ENCODE measurements around the gene FRMD4A.
A peak's percentile ranks its signal among the peaks of the same experiment; 100 is the strongest.

The FRMD4A gene

DNA sequence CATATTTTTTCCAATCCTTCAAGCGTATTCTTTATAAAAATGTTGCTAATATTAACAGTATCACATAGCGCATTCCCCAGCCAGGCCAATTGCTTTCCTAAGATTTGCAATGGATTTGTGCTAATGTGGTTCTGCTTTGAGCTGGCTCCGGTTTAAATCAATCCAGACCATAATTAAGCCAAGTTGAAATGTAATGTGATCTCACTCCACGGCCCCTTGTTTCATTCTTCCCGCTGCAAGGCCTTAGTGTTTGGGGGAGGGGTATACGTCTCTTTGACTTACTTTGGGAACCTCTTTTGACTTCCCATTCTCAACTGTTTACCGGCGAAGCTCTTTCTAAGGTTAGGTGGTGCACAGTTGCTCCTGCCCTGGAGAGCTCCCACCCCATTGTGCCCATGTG is 657.6 kb downstream of the FRMD4A start:
- no peak for DNase-seq
- in situ Hi-C loops (cut with HindIII; ENCODE audit: low pct_ligation_motif_present, low pct_unique_long_range_greater_than_20kb, low sequenced_read_pairs) = no loop called here

DNA sequence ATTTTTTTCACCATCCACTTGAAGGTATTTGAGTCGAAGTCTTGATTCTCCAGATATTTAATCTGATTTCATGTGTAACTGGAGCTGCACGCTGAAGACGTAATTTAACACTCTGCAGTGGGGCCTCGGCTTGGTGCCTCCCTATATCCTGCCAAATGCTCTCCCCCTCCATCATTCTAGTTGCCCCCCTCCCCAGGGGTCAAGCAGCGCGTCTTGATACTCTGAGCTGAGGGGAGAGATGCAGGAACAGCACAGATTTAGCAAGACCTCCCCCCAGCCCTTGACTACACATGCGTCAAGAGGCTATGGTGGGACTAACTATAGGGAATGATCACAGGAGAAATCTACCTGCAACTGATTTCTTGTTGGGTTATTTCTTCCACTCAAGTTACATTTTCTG is 658.2 kb downstream of the FRMD4A start:
- in situ Hi-C loops (cut with HindIII; ENCODE audit: low pct_ligation_motif_present, low pct_unique_long_range_greater_than_20kb, low sequenced_read_pairs) = no loop called here
- no peak for DNase-seq

DNA sequence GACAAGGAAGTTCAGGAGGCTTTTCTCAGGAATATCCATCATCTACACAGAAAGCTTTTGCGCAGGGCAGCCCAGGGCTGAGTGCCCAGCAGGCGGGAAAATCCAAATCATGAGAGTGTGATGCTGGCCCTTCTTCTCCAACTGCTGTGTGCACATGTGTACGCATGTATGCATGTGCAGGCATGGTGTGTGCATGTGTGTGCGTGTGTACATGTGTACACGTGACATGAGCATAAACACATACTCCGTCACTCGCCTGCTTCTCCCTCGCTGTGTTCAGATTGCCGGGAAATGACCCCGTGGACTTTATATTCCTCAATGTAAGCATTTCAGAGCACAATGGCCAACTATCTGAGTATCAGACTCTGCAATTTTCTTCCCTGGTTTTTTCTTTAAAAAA is 658.8 kb downstream of the FRMD4A start:
- no peak for DNase-seq
- in situ Hi-C loops (cut with HindIII; ENCODE audit: low pct_ligation_motif_present, low pct_unique_long_range_greater_than_20kb, low sequenced_read_pairs) = no loop called here

DNA sequence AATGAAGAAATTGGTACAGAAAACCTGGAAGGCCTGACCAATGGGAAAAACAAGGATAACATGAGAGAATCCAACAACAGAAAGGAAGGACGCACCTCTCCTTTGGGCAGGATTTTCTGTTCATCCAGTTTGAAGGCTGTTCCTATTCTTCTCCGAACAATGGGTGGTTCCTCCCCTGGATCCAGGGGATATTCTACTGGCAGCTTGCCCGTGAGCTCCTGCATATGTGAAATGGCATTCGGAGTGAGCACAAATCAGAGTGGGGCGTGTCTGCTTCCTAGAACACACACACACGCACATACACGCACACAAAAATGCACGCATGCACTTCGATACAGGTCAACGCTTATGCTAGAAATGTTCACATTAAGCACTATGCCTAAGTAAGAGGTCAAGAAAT is 660.4 kb downstream of the FRMD4A start:
- no peak for DNase-seq
- in situ Hi-C loops (cut with HindIII; ENCODE audit: low pct_ligation_motif_present, low pct_unique_long_range_greater_than_20kb, low sequenced_read_pairs) = no loop called here

DNA sequence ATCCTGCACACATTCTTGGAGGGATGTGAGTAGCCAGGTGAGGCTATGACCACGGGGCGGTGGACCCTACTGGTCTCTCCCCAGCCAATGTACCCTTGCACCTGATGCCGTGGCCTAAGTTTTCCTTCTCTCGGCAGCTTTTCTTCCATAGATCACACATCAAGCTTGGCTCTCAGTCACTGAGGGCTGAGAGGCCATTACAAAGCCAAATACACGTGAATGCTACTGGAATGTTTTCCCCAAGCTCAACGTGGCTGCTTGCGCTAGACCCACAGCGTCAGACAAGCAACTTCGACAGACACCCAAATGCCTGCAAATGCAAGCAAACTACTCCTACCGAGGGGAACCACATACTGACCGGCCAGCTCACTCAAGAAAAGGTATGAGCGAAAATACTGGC is 660.8 kb downstream of the FRMD4A start:
- no peak for DNase-seq
- in situ Hi-C loops (cut with HindIII; ENCODE audit: low pct_ligation_motif_present, low pct_unique_long_range_greater_than_20kb, low sequenced_read_pairs) = no loop called here

DNA sequence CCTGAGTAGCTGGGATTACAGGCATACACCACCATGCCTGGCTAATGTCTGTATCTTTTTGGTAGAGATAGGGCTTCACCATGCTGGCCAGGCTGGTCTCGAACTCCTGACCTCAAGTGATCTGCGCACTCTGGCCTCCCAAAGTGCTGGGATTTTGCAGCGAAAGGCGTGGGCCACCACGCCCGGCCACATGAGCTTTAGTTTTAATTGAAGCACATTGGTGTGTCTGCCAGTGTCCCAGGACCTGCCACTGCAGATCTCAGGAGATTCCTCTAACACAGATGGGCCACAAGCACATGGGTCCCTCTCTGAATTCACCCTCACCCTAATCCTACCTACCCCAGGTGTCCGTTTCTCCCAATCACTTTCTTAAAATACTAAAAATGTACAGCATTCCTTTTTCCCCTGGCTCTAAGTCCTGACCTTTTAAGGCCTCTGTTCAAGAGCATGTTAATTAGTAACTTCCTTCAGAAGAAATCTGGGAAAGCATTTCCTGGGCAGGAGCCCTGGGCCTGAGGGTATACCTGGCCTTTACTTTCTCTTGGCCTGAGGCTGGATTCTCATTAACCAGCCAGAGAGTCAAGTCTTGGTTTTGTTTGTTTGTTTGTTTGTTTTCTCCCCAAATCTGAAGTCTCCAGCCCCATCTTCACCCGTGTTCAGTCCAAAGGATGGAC is 661.4 kb downstream of the FRMD4A start:
- DNase-seq = peak; percentile 10
- in situ Hi-C loops (cut with HindIII; ENCODE audit: low pct_ligation_motif_present, low pct_unique_long_range_greater_than_20kb, low sequenced_read_pairs) = no loop called here

DNA sequence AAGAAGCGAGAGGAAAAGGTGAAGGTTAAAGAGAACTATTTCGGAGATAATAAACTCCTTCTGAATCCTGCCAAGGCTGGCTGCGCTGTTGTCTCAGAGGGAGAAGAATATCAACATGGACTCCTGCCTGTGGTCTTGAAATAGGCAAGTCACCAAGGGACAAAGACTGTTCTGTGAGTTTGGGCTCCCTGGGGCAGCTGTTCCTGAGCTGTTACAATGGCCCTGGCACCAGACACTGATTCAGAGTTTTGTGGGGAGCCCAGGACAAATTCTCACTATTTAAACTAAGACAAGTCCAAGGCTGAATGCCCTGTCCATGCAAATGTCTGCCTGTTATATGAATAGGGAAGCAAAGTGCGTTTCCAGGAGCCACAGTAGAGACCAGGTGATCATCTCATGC is 662.6 kb downstream of the FRMD4A start:
- in situ Hi-C loops (cut with HindIII; ENCODE audit: low pct_ligation_motif_present, low pct_unique_long_range_greater_than_20kb, low sequenced_read_pairs) = no loop called here
- no peak for DNase-seq

DNA sequence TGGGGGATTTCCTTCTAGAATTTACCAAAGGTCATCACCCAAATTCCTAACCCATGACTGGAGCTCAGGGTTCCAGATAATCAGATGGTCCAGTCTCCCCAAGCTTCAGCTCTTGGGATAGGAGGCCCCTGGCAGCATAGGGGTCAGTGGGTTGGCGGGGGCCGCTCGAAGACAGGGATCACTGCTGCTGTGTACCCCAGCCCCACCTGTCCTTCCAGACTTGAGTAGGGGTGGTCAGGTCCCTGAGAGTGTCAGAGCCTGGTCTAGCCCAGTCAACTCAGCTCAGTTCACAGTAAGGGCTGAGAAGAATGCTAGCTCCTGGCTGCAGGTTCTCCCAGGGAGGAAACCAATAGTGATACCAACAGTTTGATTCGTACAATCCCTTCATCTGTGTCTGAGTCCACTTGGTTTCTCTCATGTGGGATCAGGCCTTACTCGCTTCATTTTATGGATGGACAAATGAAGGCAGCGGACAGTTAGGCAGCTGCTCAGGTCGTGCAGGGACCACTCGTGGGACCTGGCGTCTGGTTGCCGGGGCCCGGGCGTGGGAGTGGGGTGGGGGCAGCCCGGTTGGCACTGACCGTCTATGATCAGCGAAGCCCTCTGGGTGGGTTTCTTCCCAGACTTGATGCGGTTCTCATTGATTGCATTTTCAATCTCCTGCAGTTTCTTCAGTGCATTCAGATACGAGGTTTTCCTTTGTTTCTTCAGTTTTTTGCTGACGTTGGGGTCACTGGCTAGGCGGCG is 665.0 kb downstream of the FRMD4A start:
- DNase-seq = no peak

DNA sequence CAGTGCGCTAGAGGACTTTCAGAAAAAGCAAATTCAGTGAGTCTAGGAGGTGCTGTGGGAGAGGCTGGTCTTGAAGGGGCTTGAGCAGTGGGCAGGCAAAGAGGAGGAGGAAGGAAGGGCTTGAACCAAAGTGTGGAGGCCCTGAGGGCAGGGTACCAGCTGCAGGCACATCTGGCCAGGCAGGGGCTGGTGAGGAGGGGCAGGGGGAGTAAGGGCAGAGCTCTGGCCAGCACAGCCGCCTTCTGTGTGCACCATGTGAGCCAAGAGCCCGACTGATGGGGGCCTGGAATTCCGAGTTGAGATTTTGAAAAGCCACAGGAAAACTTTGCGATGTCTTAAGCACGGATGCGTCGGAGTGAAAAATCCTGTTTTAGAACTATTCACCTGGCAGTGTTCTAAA is 669.5 kb downstream of the FRMD4A start:
- in situ Hi-C loops (cut with HindIII; ENCODE audit: low pct_ligation_motif_present, low pct_unique_long_range_greater_than_20kb, low sequenced_read_pairs) = no loop called here
- DNase-seq = no peak

More for the DNA sequence above, 665.0 kb downstream of the FRMD4A start:
- in situ Hi-C loops (cut with HindIII; ENCODE audit: low pct_ligation_motif_present, low pct_unique_long_range_greater_than_20kb, low sequenced_read_pairs) = no loop called here

DNA sequence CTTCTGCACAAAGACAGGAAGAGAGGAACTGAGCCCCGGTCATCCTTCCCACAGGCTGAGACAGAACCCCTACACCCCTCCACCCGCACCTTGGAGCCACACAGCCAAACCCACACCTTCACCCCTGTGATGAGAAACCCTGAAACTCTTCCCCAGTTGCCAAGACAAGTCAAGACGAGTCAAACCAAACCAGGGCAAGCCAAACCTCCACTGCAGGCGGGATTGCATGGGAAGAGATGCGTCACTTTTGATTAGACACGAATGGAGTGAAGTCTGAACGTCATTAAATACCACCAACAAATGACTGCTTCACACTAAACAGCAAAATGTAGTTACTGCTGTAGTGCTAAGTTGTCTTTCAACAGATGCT is 670.2 kb downstream of the FRMD4A start:
- in situ Hi-C loops (cut with HindIII; ENCODE audit: low pct_ligation_motif_present, low pct_unique_long_range_greater_than_20kb, low sequenced_read_pairs) = no loop called here
- DNase-seq = no peak

DNA sequence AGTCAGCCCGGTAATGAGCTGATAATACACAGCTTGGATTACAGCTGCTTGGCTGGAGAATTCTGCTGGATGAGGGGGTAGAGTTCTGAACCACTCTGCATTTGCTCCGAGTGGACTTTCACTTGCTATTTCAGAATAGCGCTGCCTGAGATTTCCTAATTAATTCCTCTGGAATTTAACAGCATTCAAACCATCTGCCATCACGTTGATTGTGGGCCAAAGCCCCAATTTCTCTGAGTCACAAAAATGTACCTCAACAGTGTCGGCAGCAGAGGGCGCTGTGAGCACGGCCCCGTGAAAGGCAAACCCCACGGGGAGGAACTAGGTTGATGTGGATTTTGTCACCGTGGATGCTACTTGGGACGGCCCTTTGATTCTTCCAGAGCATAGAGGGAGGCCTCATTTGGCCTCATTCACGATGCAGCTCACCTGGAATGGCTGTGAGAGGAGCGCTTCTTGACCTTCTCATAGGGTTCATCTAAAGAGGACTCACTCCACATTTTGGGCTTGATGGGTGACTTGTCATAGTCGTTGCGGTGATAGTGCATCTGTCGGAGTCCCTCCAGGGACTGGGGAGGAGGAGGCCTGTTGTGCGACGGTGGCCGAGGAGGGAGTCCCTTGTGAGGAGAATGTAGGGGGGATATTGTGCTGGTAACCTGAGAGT is 670.7 kb downstream of the FRMD4A start:
- in situ Hi-C loops (cut with HindIII; ENCODE audit: low pct_ligation_motif_present, low pct_unique_long_range_greater_than_20kb, low sequenced_read_pairs) = no loop called here
- DNase-seq = peak; percentile 34

DNA sequence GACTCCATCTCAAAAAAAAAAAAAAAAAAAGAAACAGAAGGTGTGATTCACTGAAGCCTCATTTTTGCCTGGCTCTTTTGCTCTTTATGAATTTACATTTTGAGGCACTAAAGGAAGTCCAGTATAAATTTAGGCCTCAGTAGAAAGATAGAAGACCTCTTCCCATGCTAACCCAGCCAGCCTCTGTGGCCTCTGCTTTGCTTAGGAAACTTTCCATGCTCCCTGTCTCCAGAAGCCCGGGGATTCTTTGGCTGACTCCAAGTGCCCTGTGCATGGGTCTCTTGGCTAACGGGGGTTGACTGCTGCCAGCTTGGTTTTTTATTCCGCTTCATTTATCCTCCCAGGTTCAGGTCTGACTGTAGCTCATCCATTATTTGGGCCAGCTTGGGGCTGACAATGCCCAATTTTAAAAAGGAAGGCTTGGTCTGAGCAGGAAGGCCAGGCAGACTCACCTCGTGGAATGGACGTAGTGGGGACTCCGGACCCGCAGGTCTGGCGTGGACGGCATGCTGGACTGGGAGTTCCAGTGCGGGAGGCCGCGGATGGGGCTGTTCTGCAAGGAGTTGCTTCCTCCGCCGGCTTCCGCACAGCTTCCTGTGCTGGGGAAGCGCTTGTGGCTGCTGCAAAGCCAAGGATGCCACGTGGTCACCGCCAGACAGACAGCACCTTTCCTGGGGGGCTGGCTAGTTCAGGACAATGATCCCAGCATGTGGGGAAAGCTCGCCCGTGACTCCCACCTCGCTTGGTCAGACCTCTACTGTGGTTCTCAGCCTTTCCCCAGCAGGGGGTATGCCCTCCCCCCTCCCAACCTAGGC is 671.6 kb downstream of the FRMD4A start:
- no peak for DNase-seq
- in situ Hi-C loops (cut with HindIII; ENCODE audit: low pct_ligation_motif_present, low pct_unique_long_range_greater_than_20kb, low sequenced_read_pairs) = no loop called here

DNA sequence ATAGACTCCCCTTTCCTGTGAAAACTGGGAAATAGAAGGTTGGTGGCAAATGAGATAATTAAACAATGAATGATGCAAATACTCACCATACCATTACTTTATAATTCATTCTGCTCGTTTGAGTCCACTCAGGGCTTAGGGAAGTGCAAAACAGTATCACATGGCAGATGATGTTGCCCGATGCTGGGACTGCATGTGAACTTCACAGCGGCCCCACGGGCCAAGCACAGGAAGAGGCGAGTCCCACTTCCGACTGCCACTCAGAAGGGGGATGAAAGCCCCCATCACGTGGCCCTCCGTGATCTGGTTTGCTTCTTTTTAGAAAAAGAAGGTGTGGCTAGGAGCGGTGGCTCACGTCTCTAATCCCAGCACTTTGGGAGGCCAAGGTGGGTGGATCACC is 672.5 kb downstream of the FRMD4A start:
- DNase-seq = no peak
- in situ Hi-C loops (cut with HindIII; ENCODE audit: low pct_ligation_motif_present, low pct_unique_long_range_greater_than_20kb, low sequenced_read_pairs) = no loop called here

DNA sequence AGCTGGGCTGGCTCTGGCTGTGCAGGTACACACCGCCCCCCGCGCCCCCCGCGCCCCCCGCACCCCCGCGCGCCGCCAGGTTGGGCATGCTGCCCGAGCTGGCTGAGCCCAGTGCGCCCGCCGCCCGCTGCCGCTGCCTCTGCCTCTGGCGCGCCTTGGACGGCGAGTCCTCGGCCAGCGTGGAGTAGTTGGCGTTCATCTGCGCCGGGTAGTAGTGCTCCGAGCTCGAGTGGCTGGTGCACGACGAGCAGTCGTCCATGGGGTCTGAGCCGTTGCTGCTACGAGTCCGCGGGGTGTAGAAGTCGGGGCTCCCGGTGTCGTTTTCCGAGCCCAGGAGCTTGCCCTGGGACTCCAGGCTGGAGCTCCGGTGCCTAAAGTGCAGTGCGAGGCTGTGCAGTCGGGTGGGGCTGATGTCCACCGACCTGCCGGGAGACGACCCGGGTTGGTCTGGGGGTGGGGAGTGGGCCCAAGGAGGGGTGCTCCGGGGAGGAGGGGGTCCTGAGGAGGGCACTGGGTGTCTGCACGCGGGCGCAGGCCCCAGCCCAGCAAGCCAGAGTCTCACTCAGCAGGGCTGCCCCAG is 673.5 kb downstream of the FRMD4A start:
- in situ Hi-C loops (cut with HindIII; ENCODE audit: low pct_ligation_motif_present, low pct_unique_long_range_greater_than_20kb, low sequenced_read_pairs) = no loop called here
- no peak for DNase-seq

DNA sequence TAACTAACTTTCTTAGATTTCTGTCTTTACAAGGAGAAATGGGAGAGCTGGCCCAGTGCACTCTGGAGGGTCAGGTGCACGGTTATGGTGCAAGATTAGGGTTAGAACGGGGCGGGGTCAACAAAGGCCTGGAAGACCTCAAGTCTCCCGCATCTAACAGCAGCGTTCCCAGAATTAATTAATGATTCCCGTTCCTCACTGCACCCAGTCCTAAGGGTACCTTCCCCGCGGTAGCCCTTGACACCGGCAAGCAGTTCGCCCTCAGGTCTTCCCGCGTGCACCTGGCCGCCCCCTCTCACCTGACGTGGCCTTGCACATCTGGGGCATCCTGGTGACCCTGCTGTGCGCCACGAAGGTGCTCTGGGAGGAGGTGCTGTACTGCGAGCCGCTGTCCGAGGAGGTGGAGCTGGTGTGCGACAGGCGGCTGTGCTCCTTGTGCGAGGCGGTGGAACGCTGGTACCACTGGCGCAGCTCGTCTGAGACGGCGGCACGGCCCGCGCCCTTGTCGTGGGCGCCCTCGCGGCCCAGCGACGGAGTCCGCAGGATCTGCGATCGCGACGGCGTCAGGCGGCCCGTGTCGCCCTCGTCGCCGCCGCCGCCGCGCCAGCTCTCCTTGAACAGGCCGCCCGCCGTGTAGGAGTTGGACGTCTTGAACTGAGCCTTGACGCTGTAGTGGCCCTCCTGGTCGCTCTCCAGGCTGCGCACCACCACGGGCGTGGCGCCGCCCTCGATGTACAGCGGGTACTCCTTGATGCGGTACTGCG is 674.2 kb downstream of the FRMD4A start:
- in situ Hi-C loops (cut with HindIII; ENCODE audit: low pct_ligation_motif_present, low pct_unique_long_range_greater_than_20kb, low sequenced_read_pairs) = no loop called here
- DNase-seq = no peak

DNA sequence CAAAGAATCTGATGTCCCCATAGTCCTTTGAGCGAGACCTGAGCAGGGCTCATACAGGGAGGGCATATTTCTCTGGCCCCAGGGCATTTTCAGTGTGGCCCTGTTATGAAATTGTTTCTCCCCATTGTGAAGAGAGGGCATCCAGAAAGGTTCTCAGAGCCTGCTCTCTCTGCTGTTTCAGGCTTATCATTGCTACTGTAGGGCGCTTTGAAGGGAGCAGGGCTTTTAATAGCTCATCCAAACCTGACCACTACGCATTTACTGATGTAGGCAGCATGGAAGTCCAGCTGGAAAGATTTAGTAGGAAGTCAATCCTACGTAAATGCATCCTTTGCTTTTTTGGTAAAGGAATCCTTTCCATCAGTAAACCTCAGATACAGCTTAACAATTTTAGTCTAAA is 675.9 kb downstream of the FRMD4A start:
- DNase-seq = no peak
- in situ Hi-C loops (cut with HindIII; ENCODE audit: low pct_ligation_motif_present, low pct_unique_long_range_greater_than_20kb, low sequenced_read_pairs) = no loop called here

DNA sequence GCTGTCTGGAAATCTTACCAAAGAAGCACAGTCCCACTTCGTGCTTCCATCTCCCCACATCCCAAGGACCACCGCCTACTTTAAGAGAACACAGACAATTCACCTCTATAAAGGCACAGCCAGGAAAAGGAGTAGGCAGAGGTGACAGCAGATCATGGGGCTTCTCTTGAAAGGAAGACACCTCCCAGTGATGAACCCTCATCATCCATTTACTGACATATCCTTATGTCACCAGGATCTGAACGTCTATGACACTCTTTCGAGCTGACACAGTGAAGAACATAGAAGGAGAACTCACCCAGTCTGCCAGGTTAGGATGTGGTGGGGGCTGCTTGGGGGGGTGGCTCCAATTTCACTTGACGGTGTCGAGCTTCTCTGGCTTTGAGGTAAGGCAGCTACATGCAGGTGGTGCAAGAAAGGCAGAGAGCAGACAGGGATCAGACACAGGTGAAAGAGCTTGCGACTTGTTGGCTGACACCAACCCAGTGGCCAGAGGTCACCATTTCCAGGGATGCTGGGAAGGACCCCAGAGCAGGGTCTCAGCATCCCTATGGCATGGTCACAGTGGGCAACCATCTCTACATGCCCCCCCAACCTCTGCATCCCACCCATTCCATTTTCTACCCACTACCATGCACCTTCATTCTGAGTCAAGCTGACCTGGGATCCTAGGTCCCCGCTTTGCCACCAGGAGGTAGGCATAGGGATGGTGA is 676.5 kb downstream of the FRMD4A start:
- in situ Hi-C loops (cut with HindIII; ENCODE audit: low pct_ligation_motif_present, low pct_unique_long_range_greater_than_20kb, low sequenced_read_pairs) = no loop called here
- DNase-seq = no peak

DNA sequence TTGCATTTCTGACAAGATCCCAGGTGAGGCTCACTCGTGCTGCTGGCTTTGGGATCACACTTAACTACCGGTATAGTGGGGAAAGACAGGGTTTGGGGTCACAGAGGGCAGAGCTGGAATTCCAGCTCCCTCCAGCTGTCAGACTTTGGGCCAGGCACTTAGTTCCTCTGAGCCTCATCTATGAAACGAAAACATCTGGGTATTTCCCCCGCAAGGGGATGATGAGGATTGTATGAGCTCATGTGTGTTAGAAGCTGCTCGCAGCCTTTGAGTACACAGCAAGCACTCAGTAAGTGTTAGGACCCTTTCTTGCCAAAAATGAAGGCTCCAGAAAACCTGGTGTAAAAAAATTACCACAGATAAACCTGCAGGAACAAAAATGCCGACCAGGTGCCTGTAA is 677.9 kb downstream of the FRMD4A start:
- DNase-seq = no peak
- in situ Hi-C loops (cut with HindIII; ENCODE audit: low pct_ligation_motif_present, low pct_unique_long_range_greater_than_20kb, low sequenced_read_pairs) = no loop called here

Data from ACHN (cell line).